Activated CD4-positive, alpha-beta T cell treated with anti-CD3 and anti-CD28 coated beads, Interleukin-2, Interleukin-6, amounts not matched to agents 100 ng/mL and 50 ng/mL, durations not matched to agents 16 hours and 8 hours (primary cell): ENCODE results near the gene FER1L5.

Source experiments
- DNase-seq: peaks from one replicate; pipeline ENCODE4 v3.0.0-alpha.2; 2020

FER1L5 gene

DNA sequence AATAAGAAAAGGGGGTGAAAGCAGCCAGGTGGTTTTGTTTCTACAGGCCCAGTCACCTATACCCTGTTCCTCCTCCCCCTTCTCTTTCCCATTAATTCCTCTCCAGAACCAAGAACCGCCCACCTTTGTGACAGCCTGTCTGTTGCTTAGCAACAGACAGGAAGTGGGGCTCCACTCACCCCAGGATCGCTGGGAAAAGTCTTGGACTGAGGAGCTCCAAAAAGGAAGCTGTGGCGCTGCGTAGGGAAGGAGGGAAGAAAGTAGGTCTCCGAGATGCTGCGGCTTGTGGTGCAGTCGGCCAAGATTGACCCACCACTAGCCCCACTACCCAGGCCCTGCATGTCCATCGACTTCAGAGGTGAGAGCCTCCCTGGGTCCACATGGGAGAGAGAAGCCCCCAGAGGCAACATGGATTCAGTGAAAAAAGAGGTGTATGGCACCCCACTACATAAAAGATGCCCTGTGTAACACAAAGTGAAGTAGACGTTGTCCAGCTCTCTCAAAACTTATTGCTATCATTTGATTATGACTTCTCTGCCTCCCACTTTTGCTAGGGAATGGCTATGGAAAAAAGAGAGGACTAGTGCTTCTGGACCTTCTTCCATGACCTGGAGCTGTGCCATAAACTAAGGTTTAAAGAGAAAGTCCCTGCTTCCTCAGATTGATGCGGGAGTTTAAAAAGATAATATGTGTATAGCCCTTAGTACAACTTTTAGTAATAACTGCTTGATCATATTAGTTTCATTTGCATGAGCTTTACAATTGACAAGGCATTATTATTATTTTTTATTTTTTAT lies at the start of gene FER1L5:
Gene FER1L5, plus strand, starts transcription at position 201 of the 797 bp plus-strand sequence. Its CDS starts 73 bp downstream, at position 274.
- no peak for DNase-seq

DNA sequence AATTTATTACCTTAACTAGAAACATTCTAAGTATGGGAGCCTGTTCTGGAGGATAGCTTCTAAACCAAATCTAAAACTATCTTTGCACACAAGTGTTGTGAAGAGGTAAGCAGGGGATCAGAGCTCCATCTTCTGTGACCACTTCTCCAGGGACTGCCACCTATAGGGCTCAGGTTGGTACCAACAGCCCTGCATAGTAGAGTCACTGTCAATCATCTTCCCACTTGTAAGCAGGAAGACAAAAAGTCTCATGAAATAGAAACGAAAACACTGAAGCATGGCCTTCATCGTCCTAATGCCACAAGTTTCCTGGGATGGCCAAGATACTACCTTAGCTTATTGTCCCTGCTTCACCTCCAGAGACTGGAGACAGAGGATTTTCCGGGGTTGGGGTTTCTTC lies 48.3 kb upstream of the FER1L5 start:
- DNase-seq: no peak

- peak; percentile 62 for DNase-seq
Observed at GRCh38 chr2:96594691-96595152, 47.8 kb upstream of the FER1L5 start.

- no peak for DNase-seq
Observed at GRCh38 chr2:96596596-96596995, 46.0 kb upstream of the FER1L5 start.

- DNase-seq: no peak
Observed at GRCh38 chr2:96599941-96600340, 42.6 kb upstream of the FER1L5 start.

DNA sequence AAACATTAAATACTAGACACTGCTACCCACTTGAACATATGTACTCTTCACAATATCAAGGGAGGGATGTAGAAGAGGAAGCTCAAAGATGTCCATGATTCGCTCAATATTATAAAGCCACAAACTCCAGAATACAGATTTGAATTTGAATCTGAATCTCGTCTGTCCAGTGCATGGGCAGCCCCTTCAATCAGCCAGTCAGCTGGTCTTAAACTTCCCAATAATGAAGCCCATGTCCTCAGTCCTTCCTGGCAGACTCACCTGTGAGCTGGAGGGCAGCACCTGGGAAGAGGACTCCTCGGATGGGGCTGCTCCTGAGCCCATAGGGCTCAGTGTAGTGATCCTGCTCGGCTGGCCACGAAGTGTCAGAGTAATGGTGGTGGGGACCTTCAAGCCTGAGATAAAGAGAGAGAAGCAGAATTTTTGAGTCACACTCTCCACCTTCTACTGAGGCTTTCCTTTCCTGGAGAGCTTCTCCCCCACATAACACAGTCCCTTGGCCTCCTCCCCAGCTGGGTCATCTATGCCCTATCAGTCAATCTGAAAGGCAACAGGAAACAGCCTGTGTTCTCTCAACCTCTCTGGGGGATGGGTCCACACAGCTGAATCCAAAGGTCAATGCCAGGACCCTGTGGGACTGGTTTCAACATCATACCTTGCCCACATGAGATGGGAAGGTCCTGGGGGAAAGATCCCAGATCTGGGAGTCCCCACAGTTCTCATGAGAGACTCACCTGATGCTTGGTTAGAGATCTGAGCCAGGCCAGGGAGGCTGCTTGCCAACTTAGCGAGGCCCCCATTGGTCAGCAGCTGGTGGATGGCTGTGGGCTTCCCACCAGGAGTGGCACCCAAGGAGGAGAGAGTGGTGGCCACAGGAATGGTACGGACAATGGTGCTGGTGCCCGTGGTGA lies 40.9 kb upstream of the FER1L5 start:
- peak; percentile 57 for DNase-seq

GRCh38 chr2:96602330-96602823 lies 40.2 kb upstream of the FER1L5 start:
- DNase-seq: no peak

- no peak for DNase-seq
Observed at GRCh38 chr2:96604104-96604503, 38.5 kb upstream of the FER1L5 start.

- no peak for DNase-seq
Observed at GRCh38 chr2:96608469-96609455, 33.8 kb upstream of the FER1L5 start.

- no peak for DNase-seq
Observed at GRCh38 chr2:96616128-96616527, 26.4 kb upstream of the FER1L5 start.

DNA sequence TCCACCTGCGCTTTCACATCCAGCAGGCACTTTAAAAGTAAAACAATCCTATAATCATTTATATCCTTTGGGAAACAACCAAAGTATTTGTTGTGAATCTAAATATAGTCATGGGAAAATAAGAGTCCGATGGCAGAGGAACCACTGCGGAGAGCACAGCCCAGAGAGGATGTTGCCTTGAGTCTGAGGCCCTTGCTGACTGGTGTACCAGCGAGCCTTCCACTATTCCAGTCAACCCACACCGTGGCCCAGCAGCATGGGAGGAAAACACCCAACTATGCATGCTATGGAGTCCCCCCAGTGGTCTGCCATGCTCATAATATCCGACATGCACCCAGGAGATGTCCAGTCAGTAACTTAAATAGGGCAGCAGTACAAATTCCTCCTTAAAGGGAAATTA lies 26.0 kb upstream of the FER1L5 start:
- DNase-seq: no peak

DNA sequence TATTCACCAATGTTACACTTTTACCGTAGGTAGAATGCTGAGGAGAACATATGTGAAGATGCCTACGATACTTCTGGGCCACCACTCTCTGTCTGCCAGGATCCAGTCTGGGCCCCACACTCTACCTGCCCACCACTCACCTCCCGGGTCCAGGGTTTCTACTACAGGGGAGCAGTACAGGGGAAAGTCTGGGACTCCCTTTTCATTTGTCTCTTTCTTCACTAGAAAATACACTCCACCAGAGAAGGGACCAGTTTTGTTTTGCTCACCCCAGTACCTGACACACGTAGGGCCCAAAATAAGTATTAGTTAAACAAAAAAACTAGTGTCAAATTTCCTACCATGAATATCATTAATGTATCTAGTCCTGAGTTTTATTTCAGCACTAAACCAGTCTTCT lies 25.6 kb upstream of the FER1L5 start:
- no peak for DNase-seq

DNA sequence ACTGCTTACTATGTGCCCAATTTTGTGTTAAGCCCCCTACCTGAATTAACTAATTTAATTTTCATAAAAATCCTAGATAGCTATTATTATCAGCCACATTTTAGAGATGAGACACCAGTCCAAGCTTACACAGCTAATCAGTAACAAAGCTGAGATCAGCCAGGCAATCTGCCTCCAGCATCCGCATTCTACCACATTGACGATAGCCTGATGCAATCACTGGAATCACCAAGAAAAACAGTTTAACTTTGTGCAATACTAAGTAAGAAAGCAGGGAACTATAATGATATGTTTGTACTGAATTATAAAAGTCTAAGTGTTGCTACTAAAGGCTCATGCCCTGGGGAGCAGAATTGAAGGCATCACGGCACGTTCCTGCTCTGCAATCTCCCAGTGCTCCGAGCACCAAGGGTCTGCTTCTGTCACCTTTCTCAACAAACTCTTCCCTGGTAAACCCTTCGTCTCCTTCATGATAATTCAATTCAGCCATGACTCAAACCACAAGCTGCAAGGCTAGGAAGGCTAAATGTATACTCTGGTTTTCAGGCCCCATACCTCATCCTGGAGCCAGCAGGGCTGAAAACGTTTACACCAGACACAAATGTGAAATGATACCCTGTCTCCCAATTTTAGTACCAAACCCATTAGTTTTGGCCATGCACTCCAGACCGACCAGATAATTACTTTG lies 23.8 kb upstream of the FER1L5 start:
- no peak for DNase-seq

DNA sequence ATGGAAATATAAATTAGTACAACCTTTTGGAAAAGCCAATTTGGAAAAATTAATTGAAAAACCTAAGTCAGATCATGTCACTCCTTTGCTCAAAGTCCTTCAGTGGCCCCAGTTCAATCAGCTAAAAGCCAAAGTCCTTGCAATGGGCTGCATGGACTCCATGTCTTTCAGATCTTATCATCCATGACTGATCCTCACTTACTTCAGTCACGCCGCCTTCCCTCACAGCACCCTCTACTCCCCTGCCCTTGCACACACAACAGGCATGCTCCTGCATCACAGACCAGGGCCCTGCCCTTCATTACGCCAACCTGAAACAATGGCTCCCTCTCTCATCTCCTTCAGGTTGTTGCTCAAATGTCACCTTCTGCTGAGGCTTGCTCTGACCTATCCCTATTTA lies 20.0 kb upstream of the FER1L5 start:
- no peak for DNase-seq

DNA sequence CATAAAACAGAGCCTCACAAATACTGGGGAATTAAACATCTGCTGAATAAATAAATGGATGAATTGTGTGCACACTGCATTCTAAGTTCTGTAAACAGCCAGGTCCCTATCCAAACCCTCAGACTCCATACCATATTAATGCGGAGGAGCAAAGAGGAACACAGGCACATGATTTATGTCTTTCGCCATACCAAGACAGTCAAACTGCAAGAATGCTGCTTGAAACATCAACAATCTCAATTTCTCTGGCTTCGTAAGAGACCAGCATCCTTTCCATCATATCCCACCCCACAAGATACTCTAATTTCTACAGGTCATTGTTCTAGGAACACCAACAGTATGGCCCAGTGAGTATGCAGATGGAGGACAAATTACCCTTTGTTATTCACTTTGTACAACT lies 19.4 kb upstream of the FER1L5 start:
- DNase-seq: no peak

DNA sequence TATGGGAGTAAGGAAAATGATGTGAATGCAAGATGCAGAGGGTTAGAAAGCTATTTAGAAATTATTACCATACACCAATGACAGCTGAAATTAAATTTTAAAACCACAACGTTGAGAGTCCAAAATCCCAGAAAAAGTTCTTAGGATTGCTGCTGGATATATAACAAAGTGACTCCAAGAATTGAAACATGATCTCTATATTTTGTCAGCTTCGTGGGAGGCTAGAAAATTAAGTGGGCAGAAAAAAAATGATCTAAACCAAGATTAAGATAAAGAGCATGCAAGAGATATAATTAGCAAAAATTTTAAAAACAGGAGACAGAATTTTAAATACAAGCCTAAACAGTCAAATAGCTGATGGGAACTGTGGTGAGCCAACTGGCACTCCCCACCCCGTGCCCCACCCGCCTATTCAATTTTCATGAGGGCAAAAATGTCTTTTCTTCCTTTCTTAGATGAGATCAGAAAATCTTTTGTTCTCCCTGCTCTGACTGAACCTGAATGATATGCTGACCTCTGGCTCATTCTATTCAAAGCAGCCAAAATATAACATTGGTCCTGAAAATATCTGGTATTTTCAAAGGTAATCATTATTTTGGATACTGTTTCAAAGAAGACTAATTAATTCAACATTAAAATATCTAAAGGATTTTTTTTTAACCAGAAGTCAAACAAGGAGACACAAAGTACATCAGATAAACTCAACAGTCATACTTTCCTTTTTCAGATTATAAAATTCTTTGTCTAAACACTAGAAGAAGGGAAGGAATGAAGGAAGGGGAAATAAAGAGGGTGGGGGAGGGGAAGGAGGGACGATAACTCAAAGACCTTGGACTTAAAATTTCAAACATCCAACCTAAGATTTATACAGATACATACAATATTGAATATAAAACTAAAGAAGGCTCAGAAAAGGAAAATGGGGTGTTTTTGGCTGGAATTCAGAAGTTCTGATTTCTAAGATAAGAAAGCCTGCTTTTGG lies 16.7 kb upstream of the FER1L5 start:
- DNase-seq: no peak

GRCh38 chr2:96626553-96626942 lies 16.0 kb upstream of the FER1L5 start:
- no peak for DNase-seq

GRCh38 chr2:96631804-96632435 lies 10.6 kb upstream of the FER1L5 start:
- DNase-seq: no peak

- DNase-seq: no peak
Observed at GRCh38 chr2:96633641-96634040, 8.9 kb upstream of the FER1L5 start.

- DNase-seq: no peak
Observed at GRCh38 chr2:96636551-96637171, 5.9 kb upstream of the FER1L5 start.
